GM12874 (cell line): ENCODE data around the gene RPAP3.

Experiments used
- CTCF ChIP-seq: IDR thresholded peaks from 2 replicates; pipeline ENCODE4 v1.5.1; 2011; ENCODE audit warnings: low read depth, mild to moderate bottlenecking, control low read depth, low read length, moderate library complexity; ENCODE audit not compliant: insufficient read depth

RPAP3 gene

GRCh38 chr12:47741340-47741703, 35.5 kb upstream of the RPAP3 start:
- no peak for TF ChIP-seq CTCF

- TF ChIP-seq CTCF, result no peak; the same call in 1 of the 2 replicates
These were observed 34.9 kb upstream of the RPAP3 start for GRCh38 chr12:47740606-47741339.

GRCh38 chr12:47739979-47740378, 34.1 kb upstream of the RPAP3 start:
- TF ChIP-seq CTCF, result no peak

- TF ChIP-seq CTCF, result no peak
These were observed 33.5 kb upstream of the RPAP3 start for GRCh38 chr12:47739297-47739696.

GRCh38 chr12:47737936-47738594, 32.2 kb upstream of the RPAP3 start:
- no peak for TF ChIP-seq CTCF

GRCh38 chr12:47736877-47737676, 31.2 kb upstream of the RPAP3 start:
- TF ChIP-seq CTCF, result no peak

GRCh38 chr12:47736216-47736615, 30.4 kb upstream of the RPAP3 start:
- no peak for TF ChIP-seq CTCF
